ENCODE results near the gene SLC22A23. TPM values are rescaled to one million over a fixed set of nuclear protein-coding genes. Genes with fewer than 3 reads are reported as not detected.

The SLC22A23 gene
- total and polyA plus RNA-seq, 2 experiments from 2014 or later: 6.1 to 38.3 TPM

DNA sequence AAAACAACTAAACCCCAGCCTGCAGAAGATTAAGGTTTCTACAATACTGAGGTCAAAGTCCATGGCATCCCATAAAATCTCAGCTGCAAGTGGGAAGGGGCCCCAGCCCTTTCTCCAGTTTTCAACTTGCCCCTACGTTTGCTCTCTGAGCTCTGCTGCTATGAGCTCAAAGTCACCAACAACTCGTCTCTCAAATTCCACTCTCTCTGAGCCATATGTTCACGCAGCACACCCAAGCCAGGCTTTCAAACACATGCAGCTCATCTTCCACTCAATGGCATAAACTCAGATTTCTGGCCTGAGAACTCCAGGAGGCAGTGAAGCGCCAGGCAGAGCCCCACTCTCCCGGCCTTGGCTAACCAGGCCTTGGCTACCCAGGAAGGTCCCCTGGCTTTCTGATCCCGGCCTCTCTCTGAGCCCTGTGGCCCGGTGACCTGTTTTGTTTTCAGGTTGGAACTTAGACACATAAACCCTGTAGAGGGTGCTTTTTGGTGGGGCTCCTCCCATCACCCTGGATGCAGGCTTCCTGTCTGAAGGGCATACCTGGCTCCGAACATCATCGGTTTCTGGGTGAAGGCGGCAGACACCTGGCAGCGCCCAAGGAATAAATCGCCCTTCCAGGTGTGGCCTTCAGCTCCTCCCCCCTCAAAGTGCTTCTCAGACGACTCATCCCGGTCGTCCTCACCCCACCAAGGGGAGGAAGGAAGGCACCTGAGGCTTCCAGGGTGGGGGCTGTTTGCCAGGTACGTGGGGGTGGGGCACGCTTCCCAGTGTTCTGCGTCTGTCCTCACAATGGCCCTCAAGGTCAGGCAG is 12.4 kb downstream of the SLC22A23 start (continued):
- TF ChIP-seq, protein P1, sequence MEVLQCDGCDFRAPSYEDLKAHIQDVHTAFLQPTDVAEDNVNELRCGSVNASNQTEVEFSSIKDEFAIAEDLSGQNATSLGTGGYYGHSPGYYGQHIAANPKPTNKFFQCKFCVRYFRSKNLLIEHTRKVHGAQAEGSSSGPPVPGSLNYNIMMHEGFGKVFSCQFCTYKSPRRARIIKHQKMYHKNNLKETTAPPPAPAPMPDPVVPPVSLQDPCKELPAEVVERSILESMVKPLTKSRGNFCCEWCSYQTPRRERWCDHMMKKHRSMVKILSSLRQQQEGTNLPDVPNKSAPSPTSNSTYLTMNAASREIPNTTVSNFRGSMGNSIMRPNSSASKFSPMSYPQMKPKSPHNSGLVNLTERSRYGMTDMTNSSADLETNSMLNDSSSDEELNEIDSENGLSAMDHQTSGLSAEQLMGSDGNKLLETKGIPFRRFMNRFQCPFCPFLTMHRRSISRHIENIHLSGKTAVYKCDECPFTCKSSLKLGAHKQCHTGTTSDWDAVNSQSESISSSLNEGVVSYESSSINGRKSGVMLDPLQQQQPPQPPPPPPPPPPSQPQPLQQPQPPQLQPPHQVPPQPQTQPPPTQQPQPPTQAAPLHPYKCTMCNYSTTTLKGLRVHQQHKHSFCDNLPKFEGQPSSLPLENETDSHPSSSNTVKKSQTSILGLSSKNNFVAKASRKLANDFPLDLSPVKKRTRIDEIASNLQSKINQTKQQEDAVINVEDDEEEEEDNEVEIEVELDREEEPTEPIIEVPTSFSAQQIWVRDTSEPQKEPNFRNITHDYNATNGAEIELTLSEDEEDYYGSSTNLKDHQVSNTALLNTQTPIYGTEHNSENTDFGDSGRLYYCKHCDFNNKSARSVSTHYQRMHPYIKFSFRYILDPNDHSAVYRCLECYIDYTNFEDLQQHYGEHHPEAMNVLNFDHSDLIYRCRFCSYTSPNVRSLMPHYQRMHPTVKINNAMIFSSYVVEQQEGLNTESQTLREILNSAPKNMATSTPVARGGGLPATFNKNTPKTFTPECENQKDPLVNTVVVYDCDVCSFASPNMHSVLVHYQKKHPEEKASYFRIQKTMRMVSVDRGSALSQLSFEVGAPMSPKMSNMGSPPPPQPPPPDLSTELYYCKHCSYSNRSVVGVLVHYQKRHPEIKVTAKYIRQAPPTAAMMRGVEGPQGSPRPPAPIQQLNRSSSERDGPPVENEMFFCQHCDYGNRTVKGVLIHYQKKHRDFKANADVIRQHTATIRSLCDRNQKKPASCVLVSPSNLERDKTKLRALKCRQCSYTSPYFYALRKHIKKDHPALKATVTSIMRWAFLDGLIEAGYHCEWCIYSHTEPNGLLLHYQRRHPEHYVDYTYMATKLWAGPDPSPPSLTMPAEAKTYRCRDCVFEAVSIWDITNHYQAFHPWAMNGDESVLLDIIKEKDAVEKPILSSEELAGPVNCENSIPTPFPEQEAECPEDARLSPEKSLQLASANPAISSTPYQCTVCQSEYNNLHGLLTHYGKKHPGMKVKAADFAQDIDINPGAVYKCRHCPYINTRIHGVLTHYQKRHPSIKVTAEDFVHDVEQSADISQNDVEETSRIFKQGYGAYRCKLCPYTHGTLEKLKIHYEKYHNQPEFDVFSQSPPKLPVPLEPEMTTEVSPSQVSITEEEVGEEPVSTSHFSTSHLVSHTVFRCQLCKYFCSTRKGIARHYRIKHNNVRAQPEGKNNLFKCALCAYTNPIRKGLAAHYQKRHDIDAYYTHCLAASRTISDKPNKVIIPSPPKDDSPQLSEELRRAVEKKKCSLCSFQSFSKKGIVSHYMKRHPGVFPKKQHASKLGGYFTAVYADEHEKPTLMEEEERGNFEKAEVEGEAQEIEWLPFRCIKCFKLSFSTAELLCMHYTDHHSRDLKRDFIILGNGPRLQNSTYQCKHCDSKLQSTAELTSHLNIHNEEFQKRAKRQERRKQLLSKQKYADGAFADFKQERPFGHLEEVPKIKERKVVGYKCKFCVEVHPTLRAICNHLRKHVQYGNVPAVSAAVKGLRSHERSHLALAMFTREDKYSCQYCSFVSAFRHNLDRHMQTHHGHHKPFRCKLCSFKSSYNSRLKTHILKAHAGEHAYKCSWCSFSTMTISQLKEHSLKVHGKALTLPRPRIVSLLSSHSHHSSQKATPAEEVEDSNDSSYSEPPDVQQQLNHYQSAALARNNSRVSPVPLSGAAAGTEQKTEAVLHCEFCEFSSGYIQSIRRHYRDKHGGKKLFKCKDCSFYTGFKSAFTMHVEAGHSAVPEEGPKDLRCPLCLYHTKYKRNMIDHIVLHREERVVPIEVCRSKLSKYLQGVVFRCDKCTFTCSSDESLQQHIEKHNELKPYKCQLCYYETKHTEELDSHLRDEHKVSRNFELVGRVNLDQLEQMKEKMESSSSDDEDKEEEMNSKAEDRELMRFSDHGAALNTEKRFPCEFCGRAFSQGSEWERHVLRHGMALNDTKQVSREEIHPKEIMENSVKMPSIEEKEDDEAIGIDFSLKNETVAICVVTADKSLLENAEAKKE (CRISPR knock-in tag; IDR thresholded peaks at IDR 0.05): no peak
- no peak for TF ChIP-seq ZNF114 (CRISPR knock-in tag; IDR thresholded peaks at IDR 0.05)

DNA sequence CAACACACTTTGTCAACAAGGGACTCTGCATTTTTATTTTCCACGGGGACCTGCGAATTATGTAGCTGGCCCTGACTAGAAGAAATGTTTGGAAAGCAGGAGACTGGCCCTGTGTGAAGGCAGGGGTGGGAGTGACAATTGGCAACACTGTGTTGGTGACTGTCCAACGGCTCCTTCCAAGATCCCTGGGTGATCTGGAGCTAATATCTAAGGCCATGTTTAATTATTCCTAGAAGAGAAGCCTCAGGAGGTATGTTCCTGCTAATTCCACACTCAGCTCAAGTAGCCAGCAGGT is 13.7 kb downstream of the SLC22A23 start:
- peaks cover 57% of the 10 kb centered on the region for H3K36me3 Mint-ChIP-seq (ENCODE audit: low read depth)
- no peak overlapping the region; the same call in 2 of the 3 replicates for H3K4me3 Mint-ChIP-seq
- H3K27me3 Mint-ChIP-seq (ENCODE audit: insufficient read depth, low read depth, poor library complexity): peaks cover 20% of the 10 kb centered on the region
- Histone ChIP-seq H3K4me3 (no peak overlapping the region), H3K9me2 (ENCODE audit: insufficient read depth) (no peaks in the 10 kb centered on the region), H2AFZ (no peak overlapping the region), H3K27me3 (ENCODE audit: insufficient read depth) (no peaks in the 10 kb centered on the region), H3K4me2 (peak overlapping the region; percentile 62; the same call in 1 of the 2 replicates), H4K20me1 (replicated peaks; ENCODE audit: insufficient read depth) (peaks cover 4% of the 10 kb centered on the region), H3K27ac (ENCODE audit: low read depth) (peak overlapping the region; percentile 90), H3K4me1 (ENCODE audit: insufficient read depth) (peaks cover 32% of the 10 kb centered on the region), H3K79me2 (replicated peaks; ENCODE audit: insufficient read depth) (peaks cover 97% of the 10 kb centered on the region), H3F3A (replicated peaks; ENCODE audit: low read depth) (no peaks in the 10 kb centered on the region), H3K36me3 (ENCODE audit: insufficient read depth) (no peaks in the 10 kb centered on the region)
- ATAC-seq (no peak), DNase-seq (ENCODE audit: low spot score) (no peak)
- peak overlapping the region; percentile 73; the same call in 1 of the 2 replicates for H3K27ac Mint-ChIP-seq
- TF ChIP-seq, protein P2, sequence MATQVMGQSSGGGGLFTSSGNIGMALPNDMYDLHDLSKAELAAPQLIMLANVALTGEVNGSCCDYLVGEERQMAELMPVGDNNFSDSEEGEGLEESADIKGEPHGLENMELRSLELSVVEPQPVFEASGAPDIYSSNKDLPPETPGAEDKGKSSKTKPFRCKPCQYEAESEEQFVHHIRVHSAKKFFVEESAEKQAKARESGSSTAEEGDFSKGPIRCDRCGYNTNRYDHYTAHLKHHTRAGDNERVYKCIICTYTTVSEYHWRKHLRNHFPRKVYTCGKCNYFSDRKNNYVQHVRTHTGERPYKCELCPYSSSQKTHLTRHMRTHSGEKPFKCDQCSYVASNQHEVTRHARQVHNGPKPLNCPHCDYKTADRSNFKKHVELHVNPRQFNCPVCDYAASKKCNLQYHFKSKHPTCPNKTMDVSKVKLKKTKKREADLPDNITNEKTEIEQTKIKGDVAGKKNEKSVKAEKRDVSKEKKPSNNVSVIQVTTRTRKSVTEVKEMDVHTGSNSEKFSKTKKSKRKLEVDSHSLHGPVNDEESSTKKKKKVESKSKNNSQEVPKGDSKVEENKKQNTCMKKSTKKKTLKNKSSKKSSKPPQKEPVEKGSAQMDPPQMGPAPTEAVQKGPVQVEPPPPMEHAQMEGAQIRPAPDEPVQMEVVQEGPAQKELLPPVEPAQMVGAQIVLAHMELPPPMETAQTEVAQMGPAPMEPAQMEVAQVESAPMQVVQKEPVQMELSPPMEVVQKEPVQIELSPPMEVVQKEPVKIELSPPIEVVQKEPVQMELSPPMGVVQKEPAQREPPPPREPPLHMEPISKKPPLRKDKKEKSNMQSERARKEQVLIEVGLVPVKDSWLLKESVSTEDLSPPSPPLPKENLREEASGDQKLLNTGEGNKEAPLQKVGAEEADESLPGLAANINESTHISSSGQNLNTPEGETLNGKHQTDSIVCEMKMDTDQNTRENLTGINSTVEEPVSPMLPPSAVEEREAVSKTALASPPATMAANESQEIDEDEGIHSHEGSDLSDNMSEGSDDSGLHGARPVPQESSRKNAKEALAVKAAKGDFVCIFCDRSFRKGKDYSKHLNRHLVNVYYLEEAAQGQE (IDR thresholded peaks at IDR 0.05; ENCODE audit: unreplicated experiment): no peak
- H3K4me1 Mint-ChIP-seq: peaks cover 55% of the 10 kb centered on the region
- H3K9me3 Mint-ChIP-seq: no peaks in the 10 kb centered on the region; the same call in 1 of the 3 replicates
